ENCODE results near the gene ADI1. TPM values are rescaled to one million over a fixed set of nuclear protein-coding genes. Genes with fewer than 3 reads are reported as not detected.
"Not testable (repeated sequence)": the region's sequence is repeated elsewhere in the genome, so short reads cannot be mapped to it uniquely, and the experiment has no call there.

ADI1 gene
- total RNA-seq, 1 donor from 2014 or later: 297 TPM

DNA sequence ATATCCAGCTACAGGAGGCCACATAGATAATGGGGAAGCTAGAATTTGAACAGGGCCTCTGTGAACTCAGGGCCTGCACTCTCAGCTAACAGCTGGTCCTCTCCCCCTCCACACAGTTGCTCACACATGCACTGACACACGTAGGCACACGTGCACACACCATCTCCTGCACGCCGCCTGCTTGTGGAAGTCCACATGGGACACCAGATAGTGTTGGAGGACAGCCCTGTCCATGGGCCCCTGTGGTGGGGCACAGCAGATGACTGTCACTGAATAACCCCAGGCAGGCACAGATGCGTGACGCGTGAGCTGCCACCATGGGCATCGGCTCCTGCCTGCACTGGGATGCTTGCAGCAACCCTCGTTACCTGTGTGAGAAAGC is 52.9 kb downstream of the ADI1 start:
- no peak for ATAC-seq
- DNase-seq (ENCODE audit: low spot score): no peak

GRCh38 chr2:3465844-3466481 is 53.4 kb downstream of the ADI1 start:
- DNase-seq (ENCODE audit: low spot score): no peak

DNA sequence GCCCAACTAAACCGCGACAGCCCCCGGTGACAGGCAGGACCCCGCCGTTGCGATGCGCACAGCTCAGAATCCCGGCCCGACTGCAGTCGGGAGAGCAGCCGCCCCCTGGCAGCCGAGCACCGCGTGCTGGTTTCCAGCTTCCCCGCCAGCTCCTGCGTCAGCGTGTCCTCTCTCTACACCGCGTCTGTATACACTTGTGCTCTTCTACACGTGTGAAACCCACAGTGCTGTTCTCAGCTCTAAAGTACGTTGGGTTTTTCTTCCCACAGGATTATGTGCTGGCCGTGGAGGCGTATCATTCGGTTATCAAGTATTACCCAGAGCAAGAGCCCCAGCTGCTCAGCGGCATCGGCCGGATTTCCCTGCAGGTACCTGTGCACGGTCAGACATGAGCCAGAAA is 54.0 kb downstream of the ADI1 start:
- DNase-seq (ENCODE audit: low spot score) (no peak), ATAC-seq (no peak)

More at GRCh38 chr2:3465844-3466481, 53.4 kb downstream of the ADI1 start:
- ATAC-seq: no peak

DNA sequence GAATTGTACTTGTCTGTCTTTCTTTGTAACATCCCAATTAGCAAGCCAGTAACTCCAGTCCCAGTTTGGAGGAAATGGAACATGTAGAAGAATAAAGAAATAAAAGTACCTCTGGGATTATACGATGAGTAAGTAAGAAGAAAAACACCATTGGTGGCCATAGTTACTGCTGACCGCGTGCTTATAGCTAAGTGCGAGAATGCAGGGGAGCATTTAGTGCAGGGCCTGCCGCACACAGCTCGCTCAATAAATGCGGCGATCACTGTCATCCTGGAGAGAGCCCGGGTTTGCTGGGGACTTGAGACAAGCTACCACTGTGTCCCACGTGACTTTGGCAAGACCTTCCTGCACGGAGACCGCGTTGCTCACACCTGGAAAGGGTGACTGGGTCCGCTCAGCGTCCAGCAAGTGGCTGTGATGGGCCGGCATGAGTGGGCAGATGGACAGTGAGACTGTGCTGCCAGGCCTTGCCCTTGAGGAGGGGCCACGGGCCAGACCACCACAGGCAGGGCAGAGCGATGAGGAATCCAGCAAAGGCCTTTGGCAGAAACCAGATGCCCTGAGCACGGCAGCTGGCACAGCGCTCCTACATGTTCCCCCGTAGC is 54.8 kb downstream of the ADI1 start:
- ATAC-seq (no peak), DNase-seq (ENCODE audit: low spot score) (no peak)

DNA sequence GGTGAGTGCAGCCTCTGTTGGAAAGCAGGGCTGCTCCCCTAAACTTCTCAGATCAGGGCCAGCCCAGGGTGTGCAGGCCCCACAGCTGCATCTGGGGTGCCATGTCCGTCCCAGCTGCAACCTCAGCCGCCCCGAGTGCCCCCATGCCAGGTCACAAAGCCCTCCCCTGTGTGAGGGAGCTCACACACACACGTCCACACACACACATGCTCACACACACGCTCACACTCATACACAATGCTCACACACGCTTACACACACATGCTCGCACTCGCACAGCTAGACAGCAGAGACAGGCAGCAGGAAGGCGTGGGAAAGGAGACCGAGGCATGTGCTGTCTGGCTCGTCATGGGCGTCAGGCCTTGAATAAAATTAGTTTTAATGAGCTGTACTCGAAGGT is 55.4 kb downstream of the ADI1 start:
- ATAC-seq: no peak
- DNase-seq (ENCODE audit: low spot score): no peak

GRCh38 chr2:3463186-3463835 is 56.0 kb downstream of the ADI1 start:
- DNase-seq (ENCODE audit: low spot score): no peak
- no peak for ATAC-seq

- ATAC-seq (no peak), DNase-seq (ENCODE audit: low spot score) (no peak)
These were observed 56.7 kb downstream of the ADI1 start for GRCh38 chr2:3462493-3463104.

DNA sequence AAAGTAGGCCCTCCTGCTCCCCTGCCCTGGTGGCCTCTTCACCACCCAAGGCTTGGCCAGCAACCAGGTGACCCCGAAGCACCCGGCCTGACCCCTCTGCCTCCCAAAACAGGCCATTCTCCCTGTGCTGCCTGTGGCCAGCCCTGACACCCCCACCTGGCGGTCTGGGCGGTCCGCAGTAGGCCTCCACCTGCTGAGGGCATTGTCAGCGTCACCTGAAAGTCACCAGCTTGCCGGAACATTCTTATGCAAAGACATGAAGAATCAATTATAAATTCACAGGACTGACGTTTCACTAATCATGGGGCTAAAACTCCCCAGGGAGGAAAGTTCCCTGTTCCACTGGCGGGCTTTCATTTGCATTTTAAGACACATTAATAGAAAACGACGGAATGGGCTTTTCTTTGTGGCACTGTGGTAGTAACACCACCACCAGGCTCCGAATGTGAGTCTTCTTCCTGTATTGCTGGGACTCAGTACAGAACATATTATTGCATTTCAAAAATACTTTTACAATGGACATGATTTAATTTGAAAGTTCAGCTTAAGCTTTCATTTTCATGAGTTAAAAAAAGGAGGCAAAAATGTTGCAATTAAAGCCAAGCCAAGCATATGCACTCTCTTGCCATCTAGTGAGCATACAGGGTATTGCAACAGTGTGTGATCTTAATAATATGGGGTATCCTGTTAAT is 57.4 kb downstream of the ADI1 start:
- ATAC-seq (peak; percentile 67), DNase-seq (ENCODE audit: low spot score) (no peak)

DNA sequence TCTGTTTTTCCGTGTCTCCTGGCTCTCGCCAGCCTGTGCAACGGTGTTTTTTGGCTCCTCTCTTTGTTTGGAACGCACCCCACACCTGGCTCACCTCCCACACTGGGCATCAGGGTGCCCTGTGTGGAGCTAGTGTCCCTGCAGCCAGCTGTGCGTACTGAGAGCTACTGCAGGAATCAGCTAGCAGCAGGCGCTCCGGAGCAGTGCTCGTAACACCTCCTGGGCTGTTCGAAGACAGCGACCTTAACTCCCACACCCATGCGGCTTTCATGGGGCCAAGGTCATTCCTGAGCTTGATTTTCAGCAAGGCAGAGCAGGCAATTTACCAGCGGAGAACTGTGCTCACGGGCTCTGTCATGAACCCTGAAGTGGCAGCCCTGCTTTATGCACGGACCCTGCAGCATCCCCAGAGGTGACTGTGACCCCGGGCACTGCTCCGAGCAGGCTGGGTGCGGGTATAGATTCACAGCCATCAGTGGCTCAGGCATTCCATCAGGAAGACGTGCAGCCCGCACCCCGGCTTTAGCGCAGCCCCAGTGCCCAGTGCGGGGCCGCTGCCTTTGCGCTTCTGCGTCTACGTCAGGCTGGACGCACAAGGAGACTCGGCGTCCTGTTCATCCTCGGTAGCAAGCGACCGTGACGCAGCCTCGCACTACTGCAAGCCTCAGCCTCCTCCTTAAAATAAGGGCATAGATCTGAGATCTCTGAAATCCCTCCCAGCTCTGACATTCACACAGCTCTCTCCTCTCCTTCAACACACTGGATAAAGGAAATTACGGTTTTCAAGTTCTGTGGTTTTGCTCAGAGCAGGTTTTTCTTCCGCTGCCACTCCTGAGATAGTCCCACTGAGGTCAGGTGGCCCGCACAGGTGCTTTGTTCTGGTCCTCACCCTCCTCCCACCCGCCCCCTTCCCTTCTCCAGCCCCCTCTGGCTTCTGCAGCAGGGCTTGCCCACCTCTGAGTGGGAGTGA is 58.2 kb downstream of the ADI1 start:
- DNase-seq (ENCODE audit: low spot score) (peak; percentile 81), ATAC-seq (peak; percentile 91)

DNA sequence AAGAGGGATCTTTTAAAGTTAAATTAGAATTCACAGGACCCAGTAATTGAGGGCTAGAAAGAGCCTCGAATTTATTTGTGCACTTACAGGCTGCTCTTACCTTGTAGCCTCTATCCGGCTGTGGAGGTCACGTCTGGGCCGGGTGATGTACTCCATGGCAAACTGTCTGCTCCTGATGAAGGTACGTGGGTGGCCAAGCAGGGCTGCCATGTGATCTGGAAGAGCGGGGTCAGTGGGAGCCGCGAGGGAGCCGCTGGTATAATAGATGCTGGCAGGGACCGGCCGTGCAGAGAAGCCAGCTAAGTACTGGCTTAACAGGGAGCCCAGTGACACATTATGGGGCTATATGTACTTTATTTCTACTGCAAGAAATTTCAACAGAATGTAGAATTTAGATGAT is 59.2 kb downstream of the ADI1 start:
- ATAC-seq (no peak), DNase-seq (ENCODE audit: low spot score) (no peak)

DNA sequence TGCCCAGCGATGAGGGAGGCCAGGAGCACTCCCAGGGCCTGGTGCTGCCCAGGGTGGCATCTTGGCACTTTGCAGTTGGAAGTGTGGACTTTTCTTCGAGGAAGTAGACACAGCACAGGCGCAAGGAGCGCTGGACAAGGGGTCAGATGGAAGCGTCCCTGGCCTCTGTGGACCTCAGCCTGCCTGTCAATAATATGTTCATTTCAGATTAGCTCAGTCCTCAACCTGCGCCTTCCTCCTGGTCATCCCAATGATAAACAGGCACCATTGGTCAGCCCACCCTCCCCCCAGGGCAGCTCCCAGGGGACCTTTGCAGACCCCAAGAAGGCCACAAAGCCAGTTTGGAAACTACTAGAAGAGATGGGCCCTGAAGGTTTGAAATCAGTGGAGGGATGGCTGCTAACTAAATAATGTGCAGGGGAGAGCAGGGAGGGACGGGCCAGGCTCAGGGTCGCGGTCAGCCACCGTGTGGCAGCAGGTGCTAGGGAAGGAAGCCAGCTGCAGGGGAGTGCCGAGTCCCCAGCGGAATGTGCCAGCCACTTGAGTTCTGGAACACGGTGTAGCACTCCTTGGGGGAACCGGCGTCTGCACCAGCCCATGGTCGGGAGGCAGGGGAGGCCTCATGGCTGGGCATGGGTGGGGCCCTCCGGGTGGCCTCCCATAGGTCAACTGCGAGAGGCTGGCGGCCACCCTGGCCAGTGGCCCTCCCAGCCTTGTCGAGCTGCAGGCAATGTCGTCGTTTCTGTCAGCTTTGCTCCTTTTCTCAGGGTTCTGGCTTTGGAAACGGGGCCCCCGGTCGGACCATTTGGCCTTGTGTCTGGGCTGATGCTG is 59.9 kb downstream of the ADI1 start:
- peak; percentile 3 for ATAC-seq
- no peak for DNase-seq (ENCODE audit: low spot score)

DNA sequence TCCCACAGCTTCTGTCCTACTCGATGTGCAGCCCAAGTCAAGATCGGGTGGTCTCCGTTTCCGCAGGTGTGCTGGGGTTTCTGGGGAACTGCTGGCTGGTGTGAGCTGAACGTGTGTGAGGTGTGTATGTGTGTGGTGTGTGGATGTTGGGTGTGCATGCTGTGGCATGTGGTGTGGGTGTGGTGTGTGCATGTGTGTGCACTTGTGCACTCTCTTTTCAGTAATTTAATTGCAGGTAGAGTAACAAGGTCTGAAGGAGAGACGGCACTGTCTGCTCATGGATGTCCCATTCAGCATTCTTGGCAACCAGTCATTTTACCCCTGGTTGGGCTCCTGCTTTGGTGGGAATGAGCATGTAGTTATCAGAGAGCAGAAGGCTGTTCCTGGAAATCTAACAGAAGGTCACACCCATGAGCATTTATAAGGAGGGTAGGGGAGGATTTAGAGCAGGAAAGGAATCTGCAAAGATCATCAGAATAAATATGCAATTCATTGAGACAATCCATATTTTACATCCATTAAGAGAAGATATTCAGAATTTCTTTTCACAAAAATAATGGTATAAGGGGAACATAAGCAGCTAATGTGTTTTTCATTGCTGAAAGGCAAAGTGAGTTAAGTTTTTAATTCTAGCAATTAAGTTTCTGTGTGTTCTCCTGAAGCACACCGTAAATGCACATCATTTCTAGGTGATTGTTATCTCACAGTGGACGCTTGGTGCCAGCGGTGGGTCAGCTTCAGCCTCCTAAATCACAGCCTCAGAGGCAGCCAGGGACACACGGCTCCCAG is 60.7 kb downstream of the ADI1 start:
- ATAC-seq: no peak
- DNase-seq (ENCODE audit: low spot score): no peak

- ATAC-seq (no peak), DNase-seq (ENCODE audit: low spot score) (no peak)
These were observed 61.6 kb downstream of the ADI1 start for GRCh38 chr2:3457524-3458395.

- ATAC-seq (no peak), DNase-seq (ENCODE audit: low spot score) (no peak)
These were observed 63.2 kb downstream of the ADI1 start for GRCh38 chr2:3456125-3456524.

DNA sequence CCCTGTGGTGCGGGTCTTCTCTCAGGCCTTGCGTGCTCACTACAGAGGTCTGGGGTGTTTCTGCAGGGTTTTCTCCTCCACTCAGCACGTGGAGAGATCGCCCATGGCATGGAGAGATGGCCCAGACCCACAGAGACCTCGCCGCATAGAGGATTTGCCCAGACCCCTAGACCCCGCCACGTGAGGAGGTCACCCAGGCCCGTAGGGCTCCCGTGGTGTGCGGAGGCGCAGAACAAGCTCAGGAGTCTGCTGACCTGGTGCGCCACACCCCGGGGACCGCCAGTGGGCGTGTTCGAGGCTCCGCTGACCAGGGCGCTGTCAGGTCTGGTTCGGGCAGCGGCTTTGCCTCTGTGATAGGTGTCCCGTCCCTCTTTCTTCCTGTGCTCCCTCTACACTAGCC is 64.5 kb downstream of the ADI1 start:
- no peak for ATAC-seq
- no peak for DNase-seq (ENCODE audit: low spot score)

GRCh38 chr2:3454005-3454404 is 65.3 kb downstream of the ADI1 start:
- DNase-seq (ENCODE audit: low spot score); ATAC-seq: not testable (repeated sequence)

GRCh38 chr2:3453190-3453999 is 65.9 kb downstream of the ADI1 start:
- ATAC-seq: no peak

More at GRCh38 chr2:3453190-3453999, 65.9 kb downstream of the ADI1 start:
- no peak for DNase-seq (ENCODE audit: low spot score)

Data from left lobe of liver (tissue), 2 donors.